ENCODE results near the gene C9orf78.

- TF ChIP-seq, protein P1, sequence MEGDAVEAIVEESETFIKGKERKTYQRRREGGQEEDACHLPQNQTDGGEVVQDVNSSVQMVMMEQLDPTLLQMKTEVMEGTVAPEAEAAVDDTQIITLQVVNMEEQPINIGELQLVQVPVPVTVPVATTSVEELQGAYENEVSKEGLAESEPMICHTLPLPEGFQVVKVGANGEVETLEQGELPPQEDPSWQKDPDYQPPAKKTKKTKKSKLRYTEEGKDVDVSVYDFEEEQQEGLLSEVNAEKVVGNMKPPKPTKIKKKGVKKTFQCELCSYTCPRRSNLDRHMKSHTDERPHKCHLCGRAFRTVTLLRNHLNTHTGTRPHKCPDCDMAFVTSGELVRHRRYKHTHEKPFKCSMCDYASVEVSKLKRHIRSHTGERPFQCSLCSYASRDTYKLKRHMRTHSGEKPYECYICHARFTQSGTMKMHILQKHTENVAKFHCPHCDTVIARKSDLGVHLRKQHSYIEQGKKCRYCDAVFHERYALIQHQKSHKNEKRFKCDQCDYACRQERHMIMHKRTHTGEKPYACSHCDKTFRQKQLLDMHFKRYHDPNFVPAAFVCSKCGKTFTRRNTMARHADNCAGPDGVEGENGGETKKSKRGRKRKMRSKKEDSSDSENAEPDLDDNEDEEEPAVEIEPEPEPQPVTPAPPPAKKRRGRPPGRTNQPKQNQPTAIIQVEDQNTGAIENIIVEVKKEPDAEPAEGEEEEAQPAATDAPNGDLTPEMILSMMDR (IDR thresholded peaks at IDR 0.05) = no peak
- TF ChIP-seq FOXJ3 (CRISPR knock-in tag; IDR thresholded peaks at IDR 0.05; ENCODE audit: borderline replicate concordance) = no peak
- TF ChIP-seq ZNF281 (CRISPR knock-in tag; IDR thresholded peaks at IDR 0.05) = no peak
- TF ChIP-seq, protein P2, sequence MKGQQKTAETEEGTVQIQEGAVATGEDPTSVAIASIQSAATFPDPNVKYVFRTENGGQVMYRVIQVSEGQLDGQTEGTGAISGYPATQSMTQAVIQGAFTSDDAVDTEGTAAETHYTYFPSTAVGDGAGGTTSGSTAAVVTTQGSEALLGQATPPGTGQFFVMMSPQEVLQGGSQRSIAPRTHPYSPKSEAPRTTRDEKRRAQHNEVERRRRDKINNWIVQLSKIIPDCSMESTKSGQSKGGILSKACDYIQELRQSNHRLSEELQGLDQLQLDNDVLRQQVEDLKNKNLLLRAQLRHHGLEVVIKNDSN (CRISPR knock-in tag; IDR thresholded peaks at IDR 0.05) = no peak
- TF ChIP-seq, protein P3, sequence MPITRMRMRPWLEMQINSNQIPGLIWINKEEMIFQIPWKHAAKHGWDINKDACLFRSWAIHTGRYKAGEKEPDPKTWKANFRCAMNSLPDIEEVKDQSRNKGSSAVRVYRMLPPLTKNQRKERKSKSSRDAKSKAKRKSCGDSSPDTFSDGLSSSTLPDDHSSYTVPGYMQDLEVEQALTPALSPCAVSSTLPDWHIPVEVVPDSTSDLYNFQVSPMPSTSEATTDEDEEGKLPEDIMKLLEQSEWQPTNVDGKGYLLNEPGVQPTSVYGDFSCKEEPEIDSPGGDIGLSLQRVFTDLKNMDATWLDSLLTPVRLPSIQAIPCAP (CRISPR knock-in tag; IDR thresholded peaks at IDR 0.05) = no peak
- TF ChIP-seq FOXK1 (CRISPR knock-in tag; IDR thresholded peaks at IDR 0.05) = no peak
- TF ChIP-seq ZBTB21 (CRISPR knock-in tag; IDR thresholded peaks at IDR 0.05; ENCODE audit: borderline replicate concordance) = no peak
- TF ChIP-seq USF2 (CRISPR knock-in tag; IDR thresholded peaks at IDR 0.05) = no peak
- no peak for TF ChIP-seq HMGXB4 (CRISPR knock-in tag; IDR thresholded peaks at IDR 0.05)
- TF ChIP-seq IRF2 (CRISPR knock-in tag; IDR thresholded peaks at IDR 0.05; ENCODE audit: borderline replicate concordance, low read depth) = no peak
- TF ChIP-seq SMAD3 (CRISPR knock-in tag; IDR thresholded peaks at IDR 0.05; ENCODE audit: borderline replicate concordance) = no peak
- TF ChIP-seq PREB (CRISPR knock-in tag; IDR thresholded peaks at IDR 0.05; ENCODE audit: borderline replicate concordance) = no peak
Observed at GRCh38 chr9:129839324-129840023, 4.4 kb upstream of the C9orf78 start.
